NCI-H2227 treated with DMSO at 0.1 percent for 48 hours (cell line): ENCODE data around the gene RASAL3.

Experiments used
- DNase-seq: peaks from one replicate; lab custom pipeline; 2025; lab: John Stamatoyannopoulos, UW

RASAL3 gene

GRCh38 chr19:15436012-15436825, 28.1 kb downstream of the RASAL3 start:
- no peak for DNase-seq

GRCh38 chr19:15433519-15434069, 30.8 kb downstream of the RASAL3 start:
- no peak for DNase-seq

GRCh38 chr19:15432629-15433518, 31.5 kb downstream of the RASAL3 start:
- DNase-seq, result peak; percentile 60

GRCh38 chr19:15432018-15432494, 32.3 kb downstream of the RASAL3 start:
- no peak for DNase-seq

GRCh38 chr19:15431396-15432017, 32.8 kb downstream of the RASAL3 start:
- no peak for DNase-seq

- no peak for DNase-seq
These were observed 33.7 kb downstream of the RASAL3 start for GRCh38 chr19:15430526-15431120.

- DNase-seq, result no peak
These were observed 34.4 kb downstream of the RASAL3 start for GRCh38 chr19:15429825-15430467.

- DNase-seq, result no peak
These were observed 35.2 kb downstream of the RASAL3 start for GRCh38 chr19:15428956-15429824.

- DNase-seq, result no peak
These were observed 36.3 kb downstream of the RASAL3 start for GRCh38 chr19:15427991-15428471.

- no peak for DNase-seq
These were observed 37.0 kb downstream of the RASAL3 start for GRCh38 chr19:15427350-15427700.

- DNase-seq, result no peak
These were observed 37.6 kb downstream of the RASAL3 start for GRCh38 chr19:15426485-15427349.

- no peak for DNase-seq
These were observed 38.9 kb downstream of the RASAL3 start for GRCh38 chr19:15425321-15425950.

- no peak for DNase-seq
These were observed 39.6 kb downstream of the RASAL3 start for GRCh38 chr19:15424692-15425272.

- DNase-seq, result no peak
These were observed 40.2 kb downstream of the RASAL3 start for GRCh38 chr19:15424121-15424520.

GRCh38 chr19:15423130-15423529, 41.2 kb downstream of the RASAL3 start:
- DNase-seq, result no peak

- DNase-seq, result no peak
These were observed 41.9 kb downstream of the RASAL3 start for GRCh38 chr19:15422296-15423075.

GRCh38 chr19:15421721-15422260, 42.6 kb downstream of the RASAL3 start:
- no peak for DNase-seq
